GM10266 (cell line): ENCODE data around the gene CLN3.

Source experiments
- DNase-seq: peaks from one replicate; pipeline ENCODE4 v3.0.0; 2012; ENCODE audit errors: extremely low spot score
- CTCF ChIP-seq: IDR thresholded peaks from 2 replicates; pipeline ENCODE4 v1.5.1; 2012; ENCODE audit warnings: mild to moderate bottlenecking, low read depth; ENCODE audit not compliant: control insufficient read depth, insufficient read depth; ENCODE audit errors: missing control alignments

CLN3 gene

GRCh38 chr16:28513484-28514181 is 21.8 kb upstream of the CLN3 start:
- no peak for DNase-seq
- no peak for TF ChIP-seq CTCF

GRCh38 chr16:28511801-28512789 is 20.2 kb upstream of the CLN3 start:
- no peak for DNase-seq
- TF ChIP-seq CTCF: no peak

- no peak for DNase-seq
- TF ChIP-seq CTCF: no peak
Observed at GRCh38 chr16:28511031-28511430, 19.2 kb upstream of the CLN3 start.

- no peak for TF ChIP-seq CTCF
- no peak for DNase-seq
Observed at GRCh38 chr16:28505489-28506137, 13.7 kb upstream of the CLN3 start.

- no peak for TF ChIP-seq CTCF
- no peak for DNase-seq
Observed at GRCh38 chr16:28504707-28505404, 13.0 kb upstream of the CLN3 start.

GRCh38 chr16:28503470-28504259 is 11.8 kb upstream of the CLN3 start:
- DNase-seq: no peak
- TF ChIP-seq CTCF: no peak
